BLaER1 treated with 17β-estradiol and CSF1 and Interleukin-3, amounts not matched to agents 10 nM and 100 nM (cell line): ENCODE results near the gene ITPRIPL2.

ENCODE experiments used
- H3K27ac ChIP-seq, 11 experiments: shearing (Covaris generic); formaldehyde crosslinking; 2 replicates each; pipeline ENCODE4 v1.8.1; 2022
- H3K27me3 ChIP-seq, 11 experiments: shearing (Covaris generic); formaldehyde crosslinking; 2 replicates each; pipeline ENCODE4 v1.8.1; 2022
- H3K36me3 ChIP-seq, 11 experiments: shearing (Covaris generic); formaldehyde crosslinking; 2 replicates each; pipeline ENCODE4 v1.8.1; 2022
- H3K4me1 ChIP-seq, 10 experiments: shearing (Covaris generic); formaldehyde crosslinking; 2 replicates each; pipeline ENCODE4 v1.8.1; 2022
- H3K4me2 ChIP-seq, 11 experiments: shearing (Covaris generic); formaldehyde crosslinking; 2 replicates each; pipeline ENCODE4 v1.8.1; 2022
- H3K4me3 ChIP-seq, 10 experiments: shearing (Covaris generic); formaldehyde crosslinking; 2 replicates each; pipeline ENCODE4 v1.8.1; 2022
- H3K9ac ChIP-seq, 11 experiments: shearing (Covaris generic); formaldehyde crosslinking; 2 replicates each; pipeline ENCODE4 v1.8.1; 2022
- H3K9me3 ChIP-seq, 11 experiments: shearing (Covaris generic); formaldehyde crosslinking; replicated peaks in 1 of 11; 2 replicates each; pipeline ENCODE4 v1.8.1; 2022
- H4K20me1 ChIP-seq, 11 experiments: shearing (Covaris generic); formaldehyde crosslinking; 2 replicates each; pipeline ENCODE4 v1.8.1; 2022
- Cebpa-rat ChIP-seq, 11 experiments: shearing (Covaris generic); IDR thresholded peaks; 2 replicates each; pipeline ENCODE4 v1.8.1; 2022

ITPRIPL2 gene

DNA sequence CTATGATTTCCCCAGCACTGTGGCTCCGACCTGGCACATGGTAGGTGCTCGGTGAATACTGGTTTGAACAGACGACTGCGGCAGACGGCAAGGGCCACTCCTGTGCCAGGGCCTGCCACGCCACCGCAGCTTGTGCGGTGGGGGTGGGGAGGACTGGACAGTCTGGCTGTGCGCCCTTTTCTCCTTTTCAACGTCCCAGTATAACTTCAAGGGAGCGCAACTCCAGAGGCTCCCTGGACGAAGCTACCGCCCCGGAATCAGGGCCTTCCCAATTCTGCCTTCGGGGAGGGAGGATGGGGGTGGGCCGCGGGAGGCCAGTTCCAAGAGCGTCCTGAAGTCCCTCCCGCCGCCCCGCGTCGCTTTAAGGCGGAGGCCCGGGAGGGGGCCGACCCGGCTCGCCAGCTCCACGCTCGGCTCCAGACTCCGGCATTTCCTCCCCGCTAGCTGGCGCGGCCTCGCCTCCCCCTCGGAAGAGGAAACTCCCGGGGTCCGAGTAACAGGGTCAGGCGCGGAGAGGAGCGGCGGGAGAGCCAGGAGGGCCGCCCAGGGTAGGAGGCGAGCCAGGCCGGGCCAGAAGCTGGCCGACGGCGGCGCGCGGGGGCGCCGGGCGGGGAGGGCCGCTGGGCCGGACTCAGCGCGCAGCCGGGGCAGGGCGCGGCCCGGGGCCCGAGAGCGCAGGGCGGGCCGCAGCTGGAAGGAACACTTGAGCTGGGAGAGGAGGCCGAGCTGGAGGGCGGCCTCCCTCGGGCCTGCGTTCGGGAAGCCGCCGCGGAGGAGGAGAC, at the start of gene ITPRIPL2:
TSS of gene ITPRIPL2 (plus strand) at position 388 of the 782 bp plus-strand sequence. CDS start 498 bp downstream, outside the sequence.
- peak within 1 kb of the TSS; percentile 60 to 92 (median 79) for H3K4me2 ChIP-seq
- H3K36me3 ChIP-seq = peaks cover 0 to 4% (median 0%) of the 10 kb centered on the region in 11 experiments; a peak in 1 of 22 replicates
- H3K9ac ChIP-seq = peak within 1 kb of the TSS; percentile 83 to 92 (median 86)
- H3K27ac ChIP-seq = peak within 1 kb of the TSS; percentile 82 to 90 (median 84)
- no peak for TF ChIP-seq Cebpa-rat (IDR thresholded peaks at IDR 0.05)
- no peaks in the 10 kb centered on the region for H4K20me1 ChIP-seq
- H3K27me3 ChIP-seq = peaks cover 0 to 15% (median 8%) of the 10 kb centered on the region in 11 experiments; a peak in 6 of 22 replicates
- peak within 1 kb of the TSS; percentile 57 to 73 (median 64) for H3K4me3 ChIP-seq
- peaks cover 0 to 10% (median 0%) of the 10 kb centered on the region in 11 experiments; a peak in 1 of 22 replicates for H3K9me3 ChIP-seq
- peaks cover 32 to 90% (median 75%) of the 10 kb centered on the region in 10 experiments for H3K4me1 ChIP-seq

DNA sequence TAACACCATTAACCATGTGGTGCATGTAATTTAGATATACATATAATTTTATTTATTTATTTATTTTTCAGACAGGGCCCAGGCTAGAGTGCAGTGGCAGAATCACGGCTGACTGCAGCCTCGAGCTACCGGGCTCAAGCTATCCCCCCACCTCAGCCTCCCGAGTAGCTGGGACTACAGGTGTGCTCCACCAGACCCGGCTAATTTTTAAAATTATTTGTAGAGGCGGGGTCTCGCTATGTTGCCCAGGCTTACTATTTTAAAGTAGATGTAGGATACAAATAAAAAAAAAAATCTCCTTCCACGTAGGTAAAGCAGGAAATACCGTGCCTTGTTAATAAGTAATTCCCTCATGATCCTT, 46.8 kb upstream of the ITPRIPL2 start:
- Histone ChIP-seq H3K27me3 (no peaks in the 10 kb centered on the region), H3K9ac (peak overlapping the region in 10 of 11 experiments; percentile 95 to 100 (median 97); a peak in 12 of 22 replicates), H3K4me2 (peak overlapping the region; percentile 6 to 75 (median 36); a peak in 13 of 22 replicates), H3K9me3 (peaks cover 0 to 9% (median 0%) of the 10 kb centered on the region in 11 experiments; a peak in 8 of 22 replicates), H3K27ac (peak overlapping the region; percentile 97 to 100 (median 99); a peak in 16 of 22 replicates), H4K20me1 (no peaks in the 10 kb centered on the region), H3K36me3 (peaks cover 0 to 12% (median 6%) of the 10 kb centered on the region in 11 experiments; a peak in 17 of 22 replicates), H3K4me1 (peaks cover 16 to 30% (median 21%) of the 10 kb centered on the region in 10 experiments), H3K4me3 (peak overlapping the region; percentile 59 to 86 (median 78); a peak in 14 of 20 replicates)
- TF ChIP-seq Cebpa-rat (IDR thresholded peaks at IDR 0.05) = no peak

DNA sequence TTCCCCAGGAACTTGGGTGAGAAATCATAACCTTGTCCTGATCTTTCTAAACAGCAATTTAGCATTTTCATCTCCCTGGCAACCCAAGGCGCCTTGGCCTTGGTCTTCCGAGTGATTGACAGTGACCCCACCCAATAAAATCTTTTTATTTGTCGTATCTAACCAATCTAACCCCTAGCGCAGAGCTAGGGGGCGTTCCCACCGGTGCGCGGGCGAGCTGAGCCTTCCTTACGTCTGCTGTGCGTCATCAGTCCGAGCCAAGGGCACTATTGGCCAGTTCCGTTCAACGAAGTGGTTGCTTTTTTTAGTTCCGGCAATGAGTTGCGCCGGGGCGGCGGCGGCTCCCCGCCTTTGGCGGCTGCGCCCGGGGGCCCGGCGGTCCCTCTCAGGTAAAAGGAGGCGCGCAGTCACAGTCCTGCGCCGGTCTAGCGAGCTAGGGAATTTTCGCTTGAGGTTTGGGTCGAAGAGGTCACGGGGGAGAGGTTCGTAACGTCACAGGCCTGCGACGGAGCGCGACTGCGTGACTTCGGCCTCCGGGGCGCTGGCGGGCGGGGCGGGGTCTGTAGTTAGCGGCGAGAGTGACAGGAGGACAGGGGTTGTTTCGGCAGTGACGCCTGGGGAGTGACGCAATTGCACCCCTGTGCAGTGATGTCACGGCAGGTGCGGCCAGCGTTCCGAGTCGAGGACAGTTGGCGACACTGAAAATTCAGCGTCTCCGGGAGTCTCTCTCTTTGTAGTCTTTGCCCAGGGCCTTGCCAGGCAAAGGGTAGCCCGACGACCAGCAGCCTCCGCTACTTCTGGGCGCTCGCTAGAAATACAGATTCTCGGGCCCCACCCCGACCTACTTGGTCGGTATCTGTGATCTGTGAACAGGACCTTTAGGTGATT, 46.2 kb upstream of the ITPRIPL2 start, which contains the start of gene COQ7:
TSS of gene COQ7 (plus strand) at position 266 of the 888 bp plus-strand sequence. CDS start at position 317, 51 bp downstream.
- Histone ChIP-seq H4K20me1 (no peaks in the 10 kb centered on the region), H3K9ac (peak within 1 kb of the TSS; percentile 95 to 100 (median 97)), H3K9me3 (peaks cover 0 to 15% (median 4%) of the 10 kb centered on the region in 11 experiments; a peak in 12 of 22 replicates), H3K4me1 (peaks cover 23 to 37% (median 27%) of the 10 kb centered on the region in 10 experiments), H3K4me3 (peak within 1 kb of the TSS; percentile 59 to 86 (median 78)), H3K27me3 (no peaks in the 10 kb centered on the region), H3K4me2 (peak within 1 kb of the TSS; percentile 64 to 97 (median 89)), H3K36me3 (peaks cover 3 to 18% (median 12%) of the 10 kb centered on the region in 11 experiments; a peak in 19 of 22 replicates), H3K27ac (peak within 1 kb of the TSS; percentile 97 to 100 (median 99))
- TF ChIP-seq Cebpa-rat (IDR thresholded peaks at IDR 0.05) = peak in 9 of 11 experiments; percentile 57 to 89 (median 74); a peak in 16 of 22 replicates

DNA sequence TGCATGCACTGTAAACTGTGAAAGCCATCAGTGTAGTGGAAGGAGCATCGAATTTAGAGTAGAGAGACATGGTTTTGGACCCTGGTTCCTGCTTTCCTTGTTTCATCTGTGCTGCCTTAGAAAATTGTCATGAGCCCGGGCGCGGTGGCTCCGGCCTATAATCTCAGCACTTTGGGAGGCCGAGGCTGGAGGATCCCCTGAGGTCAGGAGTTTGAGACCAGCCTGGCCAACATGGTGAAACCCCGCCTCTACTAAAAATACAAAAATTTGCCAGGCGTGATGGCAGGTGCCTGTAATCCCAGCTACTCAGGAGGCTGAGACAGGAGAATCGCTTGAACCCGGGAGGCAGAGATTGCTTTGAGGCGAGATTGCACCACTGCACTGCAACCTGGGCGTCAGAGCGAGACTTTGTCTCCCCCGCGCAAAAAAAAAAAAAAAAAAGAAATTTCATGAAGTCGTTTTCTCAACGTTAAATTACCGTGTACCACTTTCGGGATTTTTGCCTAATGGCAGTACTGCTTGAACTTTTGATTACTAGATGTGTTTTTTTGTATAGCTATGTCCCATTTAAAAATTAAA, 45.4 kb upstream of the ITPRIPL2 start:
- Histone ChIP-seq H4K20me1 (no peaks in the 10 kb centered on the region), H3K4me1 (peaks cover 30 to 44% (median 34%) of the 10 kb centered on the region in 10 experiments), H3K9ac (peak overlapping the region; percentile 95 to 100 (median 97)), H3K36me3 (peaks cover 4 to 25% (median 18%) of the 10 kb centered on the region in 11 experiments; a peak in 19 of 22 replicates), H3K4me2 (peak overlapping the region; percentile 64 to 97 (median 89)), H3K4me3 (peak overlapping the region; percentile 59 to 86 (median 78)), H3K27me3 (no peaks in the 10 kb centered on the region), H3K27ac (peak overlapping the region; percentile 97 to 100 (median 99)), H3K9me3 (peaks cover 0 to 20% (median 9%) of the 10 kb centered on the region in 11 experiments; a peak in 12 of 22 replicates)
- TF ChIP-seq Cebpa-rat (IDR thresholded peaks at IDR 0.05) = no peak

DNA sequence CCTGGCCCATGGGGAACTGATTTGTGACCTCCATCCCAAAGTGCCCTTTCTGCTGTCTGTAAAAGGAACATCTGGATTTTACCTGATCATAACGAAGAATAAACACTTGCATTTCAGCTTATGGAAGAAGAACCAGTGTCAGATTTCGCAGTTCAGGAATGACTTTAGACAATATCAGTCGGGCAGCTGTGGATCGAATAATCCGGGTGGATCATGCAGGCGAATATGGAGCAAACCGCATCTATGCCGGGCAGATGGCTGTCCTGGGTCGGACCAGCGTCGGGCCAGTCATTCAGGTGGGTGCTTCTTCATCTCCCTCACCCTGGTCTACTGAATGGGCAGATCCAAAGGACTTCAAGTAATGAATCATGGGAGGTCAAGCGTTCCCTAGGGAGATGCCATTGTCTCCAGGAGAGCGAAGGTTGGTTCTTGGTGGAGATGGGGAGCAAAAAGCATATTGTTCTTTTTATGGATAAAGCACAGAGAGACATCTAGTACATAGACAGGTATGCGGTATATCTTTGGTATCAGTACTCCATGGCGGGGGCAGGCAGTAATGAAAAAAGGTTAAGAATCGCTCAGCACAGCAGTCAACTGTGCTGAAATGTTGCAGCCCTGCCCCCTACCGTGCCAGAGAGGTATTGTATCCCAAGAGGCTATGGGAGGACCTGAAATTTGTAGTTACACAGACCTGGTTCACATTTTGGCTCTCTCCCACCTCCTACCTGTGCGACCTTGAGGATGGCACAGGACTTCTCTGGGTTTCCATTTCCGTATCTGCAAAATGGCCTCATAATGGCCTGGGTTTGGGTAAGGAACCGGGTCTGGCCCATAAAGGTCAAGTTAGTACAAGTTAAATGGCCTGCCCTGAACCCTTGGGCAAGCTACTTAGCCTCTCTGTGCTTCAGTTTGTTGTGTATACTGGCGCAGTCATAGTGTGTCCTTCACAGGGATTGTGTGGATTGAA, 41.7 kb upstream of the ITPRIPL2 start:
- Histone ChIP-seq H3K9ac (peak overlapping the region in 10 of 11 experiments; percentile 6 to 77 (median 70); a peak in 16 of 22 replicates), H3K36me3 (peaks cover 35 to 61% (median 52%) of the 10 kb centered on the region in 11 experiments), H3K4me3 (no peak overlapping the region; a peak in 1 of 20 replicates), H3K9me3 (peaks cover 0 to 26% (median 9%) of the 10 kb centered on the region in 11 experiments; a peak in 12 of 22 replicates), H3K27ac (peak overlapping the region in 10 of 11 experiments; percentile 62 to 91 (median 88); a peak in 20 of 22 replicates), H3K4me1 (peaks cover 42 to 53% (median 47%) of the 10 kb centered on the region in 10 experiments), H4K20me1 (no peaks in the 10 kb centered on the region), H3K27me3 (no peaks in the 10 kb centered on the region), H3K4me2 (peak overlapping the region; percentile 40 to 80 (median 68))
- TF ChIP-seq Cebpa-rat (IDR thresholded peaks at IDR 0.05) = no peak

DNA sequence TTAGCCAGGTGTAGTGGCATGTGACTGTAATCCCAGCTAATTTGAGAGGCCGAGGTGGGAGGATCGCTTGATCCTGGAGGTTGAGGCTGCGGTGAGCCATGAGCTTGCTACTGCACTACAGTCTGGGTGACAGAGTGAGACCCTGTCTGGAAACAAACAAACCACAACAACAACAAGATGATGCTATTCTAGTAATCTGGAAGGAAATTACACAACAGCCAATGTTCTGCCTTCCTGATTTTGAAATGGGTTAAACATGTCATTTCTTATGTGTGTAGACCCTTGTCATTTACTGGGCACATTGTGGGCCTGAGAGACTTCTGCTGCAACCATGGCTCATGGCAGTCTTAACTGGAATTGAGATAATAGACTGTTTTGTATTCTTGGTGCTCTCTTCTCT, 40.4 kb upstream of the ITPRIPL2 start:
- Histone ChIP-seq H3K36me3 (peaks cover 48 to 73% (median 64%) of the 10 kb centered on the region in 11 experiments), H3K4me2 (peak overlapping the region; percentile 40 to 80 (median 68)), H3K4me1 (peaks cover 39 to 50% (median 44%) of the 10 kb centered on the region in 10 experiments), H3K9me3 (peaks cover 0 to 26% (median 9%) of the 10 kb centered on the region in 11 experiments; a peak in 12 of 22 replicates), H3K27ac (peak overlapping the region; percentile 41 to 91 (median 87); a peak in 21 of 22 replicates), H4K20me1 (no peaks in the 10 kb centered on the region), H3K9ac (peak overlapping the region; percentile 6 to 77 (median 71); a peak in 18 of 22 replicates), H3K4me3 (peak overlapping the region in 2 of 10 experiments; percentile 16 to 28; a peak in 2 of 20 replicates), H3K27me3 (no peaks in the 10 kb centered on the region)
- peak in 9 of 11 experiments; percentile 29 to 88 (median 73); a peak in 12 of 22 replicates for TF ChIP-seq Cebpa-rat (IDR thresholded peaks at IDR 0.05)

DNA sequence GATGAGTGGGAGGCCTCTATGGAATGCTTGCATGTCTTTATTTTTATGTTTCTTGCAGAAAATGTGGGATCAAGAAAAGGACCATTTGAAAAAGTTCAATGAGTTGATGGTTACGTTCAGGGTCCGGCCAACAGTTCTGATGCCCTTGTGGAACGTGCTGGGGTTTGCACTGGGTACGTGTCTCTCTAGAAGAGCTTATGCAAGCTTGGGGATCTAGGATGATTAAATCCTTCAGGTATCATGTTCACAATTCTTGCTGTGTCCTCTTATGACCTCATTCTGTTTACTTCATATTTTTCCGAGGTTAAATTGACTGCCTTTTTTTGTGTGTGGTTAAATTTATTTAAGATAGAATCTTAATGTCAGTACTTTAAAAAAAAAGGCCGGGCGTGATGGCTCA, 39.9 kb upstream of the ITPRIPL2 start:
- TF ChIP-seq Cebpa-rat (IDR thresholded peaks at IDR 0.05) = no peak
- no peaks in the 10 kb centered on the region for H4K20me1 ChIP-seq
- H3K9ac ChIP-seq = peak overlapping the region; percentile 6 to 77 (median 71); a peak in 18 of 22 replicates
- peaks cover 53 to 79% (median 69%) of the 10 kb centered on the region in 11 experiments for H3K36me3 ChIP-seq
- peaks cover 0 to 26% (median 9%) of the 10 kb centered on the region in 11 experiments; a peak in 12 of 22 replicates for H3K9me3 ChIP-seq
- no peak overlapping the region; a peak in 1 of 20 replicates for H3K4me3 ChIP-seq
- H3K27ac ChIP-seq = peak overlapping the region; percentile 41 to 91 (median 87); a peak in 21 of 22 replicates
- peak overlapping the region; percentile 40 to 80 (median 68) for H3K4me2 ChIP-seq
- H3K27me3 ChIP-seq = no peaks in the 10 kb centered on the region
- peaks cover 34 to 45% (median 39%) of the 10 kb centered on the region in 10 experiments for H3K4me1 ChIP-seq
